HG03095 (cell line): ENCODE data around the gene SLC38A1.
"Not testable (repeated sequence)": the region's sequence is repeated elsewhere in the genome, so short reads cannot be mapped to it uniquely, and the experiment has no call there.

ENCODE experiments used
- ATAC-seq: cut with Tn5 transposase; IDR thresholded peaks from one replicate; pipeline ENCODE4 v1.9.1; 2021; ENCODE audit warnings: moderate library complexity; ENCODE audit not compliant: unreplicated experiment

SLC38A1 gene

DNA sequence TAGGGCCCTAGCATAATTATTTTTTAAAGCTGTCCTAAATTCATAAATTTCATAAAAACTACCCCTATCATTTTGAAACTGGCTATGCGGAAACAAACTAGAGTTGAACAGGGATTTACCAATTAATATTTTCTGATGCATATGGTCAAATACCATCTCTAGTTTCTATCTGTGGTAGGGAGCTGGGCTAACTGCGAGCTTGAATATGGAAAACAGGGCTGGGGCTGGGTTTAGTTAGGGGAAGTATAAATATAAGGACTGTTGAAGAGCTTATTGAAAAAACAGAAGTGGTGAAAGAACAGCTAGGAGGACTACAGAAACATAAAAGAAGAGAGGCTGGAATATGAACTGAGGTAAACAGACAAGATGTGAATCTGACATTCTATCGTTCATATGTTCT lies 91.8 kb downstream of the SLC38A1 start:
- ATAC-seq = no peak

DNA sequence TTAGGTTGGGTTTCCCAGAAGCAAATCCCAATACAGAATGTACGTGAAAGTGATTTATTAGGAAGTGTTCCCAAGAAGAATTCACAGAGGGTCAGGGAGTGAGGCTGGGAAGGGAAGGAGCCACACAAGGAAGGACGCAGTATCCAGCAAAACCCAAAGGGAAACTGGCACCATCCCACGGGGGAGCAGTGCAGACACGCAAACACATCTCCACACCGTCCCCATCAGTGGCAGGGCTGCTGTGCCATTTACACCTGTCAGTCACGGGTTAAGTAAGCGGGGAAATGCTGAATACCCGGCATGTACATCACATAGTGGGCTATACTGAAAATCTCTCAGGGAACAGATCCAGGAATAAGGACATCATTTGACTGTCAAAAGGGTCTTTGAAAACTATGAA lies 93.9 kb downstream of the SLC38A1 start:
- ATAC-seq = no peak

DNA sequence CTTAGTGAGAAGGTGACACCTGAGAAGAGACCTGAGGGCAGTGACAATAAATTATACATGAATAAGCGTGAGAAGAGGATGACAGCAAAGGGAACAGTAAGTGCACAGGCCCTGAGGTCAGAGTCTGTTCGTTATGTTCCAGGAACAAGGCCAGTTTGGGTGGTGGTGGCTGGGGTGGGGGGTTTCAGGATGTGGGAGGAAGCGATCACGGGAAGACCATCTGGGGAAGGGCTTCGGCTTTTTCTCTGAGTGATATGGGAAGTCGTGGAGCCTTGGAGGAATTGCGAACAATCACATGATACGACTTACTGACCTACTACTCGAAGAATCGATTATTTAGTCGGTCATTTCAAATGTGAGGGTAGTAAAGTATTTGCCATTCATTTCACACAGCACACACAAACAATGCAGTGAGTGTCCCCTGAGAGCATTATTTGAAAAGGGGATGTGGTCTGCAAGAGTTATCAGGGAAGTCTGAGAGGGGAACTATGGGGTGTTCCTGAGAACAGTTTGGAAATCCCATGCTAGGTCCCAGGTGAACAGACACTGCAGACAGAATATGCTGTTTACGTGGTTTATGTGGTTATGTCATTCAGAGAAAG lies 94.7 kb downstream of the SLC38A1 start:
- ATAC-seq = no peak

DNA sequence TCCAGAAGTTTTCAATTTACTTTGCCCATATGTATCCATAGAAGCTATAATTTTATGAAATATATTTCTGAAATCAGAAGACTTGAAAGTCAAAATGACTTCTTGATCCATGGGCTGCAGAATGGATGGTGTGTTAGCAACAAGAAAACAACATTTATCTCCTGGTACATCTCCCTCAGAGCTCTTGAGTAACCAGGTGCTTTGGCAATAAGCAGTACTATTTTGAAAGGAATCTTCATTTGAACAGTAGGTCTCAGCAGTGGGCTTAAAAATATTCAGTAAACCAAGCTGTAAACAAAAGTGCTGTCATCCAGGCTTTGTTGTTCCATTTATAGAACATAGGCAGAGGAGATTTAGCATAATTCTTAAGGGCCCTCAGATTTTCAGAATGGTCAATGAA lies 100.4 kb downstream of the SLC38A1 start:
- no peak for ATAC-seq

DNA sequence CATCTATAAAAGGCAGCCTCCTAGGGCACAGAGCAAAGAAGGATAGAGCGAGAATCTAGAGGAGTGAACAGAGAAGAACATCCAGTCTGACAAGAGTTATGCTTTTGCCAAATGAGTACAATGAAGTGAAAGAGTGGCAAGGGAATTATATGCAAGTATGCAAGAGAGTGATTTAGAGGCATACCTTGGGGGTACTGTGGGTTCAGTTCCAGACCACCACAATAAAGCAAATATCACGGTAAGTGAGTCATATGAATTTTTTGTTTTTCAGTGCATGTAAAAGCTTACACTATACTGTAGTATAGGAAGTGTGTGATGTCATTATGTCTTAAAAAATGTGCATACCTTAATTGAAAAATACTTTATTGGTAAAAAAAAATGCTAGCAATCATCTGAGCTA lies 101.4 kb downstream of the SLC38A1 start:
- ATAC-seq = no peak

DNA sequence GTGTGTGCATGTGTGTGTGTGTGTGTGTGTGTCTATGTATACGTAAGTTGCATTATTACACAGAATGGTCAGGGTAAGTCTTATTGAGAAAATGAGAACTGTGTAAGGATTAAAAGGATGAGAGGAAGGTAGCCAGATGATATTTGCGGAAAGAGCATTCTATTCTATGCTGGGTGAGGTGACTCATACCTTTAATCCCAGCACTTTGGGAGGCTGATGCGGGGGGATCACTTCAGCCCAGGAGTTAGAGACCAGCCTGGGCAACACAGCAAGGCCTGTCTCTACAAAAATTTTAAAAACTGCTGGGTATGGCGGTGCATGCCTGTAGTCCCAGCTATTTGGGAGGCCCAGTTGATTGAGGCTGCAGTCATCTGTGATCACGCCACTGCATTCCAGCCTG lies 103.7 kb downstream of the SLC38A1 start:
- ATAC-seq = no peak

DNA sequence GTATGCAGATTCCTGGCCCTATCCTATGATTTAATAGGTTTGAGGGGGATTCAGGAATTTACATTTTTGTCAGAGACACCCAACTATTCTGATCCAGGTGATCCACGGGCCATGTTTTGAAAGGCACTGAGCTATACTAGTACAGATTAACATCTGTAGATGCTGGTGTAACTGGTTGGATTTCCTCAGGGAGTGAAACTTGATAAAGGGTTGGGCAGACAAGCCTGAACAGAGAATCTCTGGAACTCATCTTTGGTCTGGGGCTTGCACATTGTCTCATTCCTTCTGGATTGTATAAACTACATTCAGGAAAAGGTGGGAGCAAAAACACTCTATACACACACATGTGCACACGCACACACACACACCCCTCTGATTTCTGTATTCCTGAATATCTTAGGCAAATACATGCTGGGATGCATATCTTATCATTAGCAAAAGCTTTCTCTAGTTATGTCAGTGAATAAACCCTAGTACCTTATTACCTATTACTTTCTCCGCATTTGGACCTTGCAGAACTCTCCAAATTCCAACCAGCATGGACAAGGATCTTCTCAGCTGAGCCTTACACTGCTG lies 104.6 kb downstream of the SLC38A1 start:
- no peak for ATAC-seq

DNA sequence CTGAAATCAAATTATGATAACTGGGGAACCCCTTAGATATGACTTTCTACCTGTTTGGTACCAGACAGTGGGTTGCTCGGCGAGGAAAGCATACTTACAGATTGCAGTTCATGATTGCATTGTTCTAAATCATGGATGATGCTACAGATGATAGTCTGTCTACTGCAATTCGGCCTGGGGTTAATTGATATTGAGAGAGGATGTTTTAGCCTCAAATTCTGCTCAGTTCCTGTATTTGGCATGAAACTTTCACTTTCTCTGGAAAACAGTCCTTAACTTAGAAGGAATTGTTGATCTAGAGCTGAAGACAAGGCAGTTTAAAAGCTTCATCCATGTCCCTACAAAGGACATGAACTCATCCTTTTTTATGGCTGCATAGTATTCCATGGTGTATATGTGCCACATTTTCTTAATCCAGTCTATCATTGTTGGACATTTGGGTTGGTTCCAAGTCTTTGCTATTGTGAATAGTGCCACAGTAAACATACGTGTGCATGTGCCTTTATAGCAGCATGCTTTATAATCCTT lies 106.2 kb downstream of the SLC38A1 start:
- ATAC-seq = not testable (repeated sequence)

DNA sequence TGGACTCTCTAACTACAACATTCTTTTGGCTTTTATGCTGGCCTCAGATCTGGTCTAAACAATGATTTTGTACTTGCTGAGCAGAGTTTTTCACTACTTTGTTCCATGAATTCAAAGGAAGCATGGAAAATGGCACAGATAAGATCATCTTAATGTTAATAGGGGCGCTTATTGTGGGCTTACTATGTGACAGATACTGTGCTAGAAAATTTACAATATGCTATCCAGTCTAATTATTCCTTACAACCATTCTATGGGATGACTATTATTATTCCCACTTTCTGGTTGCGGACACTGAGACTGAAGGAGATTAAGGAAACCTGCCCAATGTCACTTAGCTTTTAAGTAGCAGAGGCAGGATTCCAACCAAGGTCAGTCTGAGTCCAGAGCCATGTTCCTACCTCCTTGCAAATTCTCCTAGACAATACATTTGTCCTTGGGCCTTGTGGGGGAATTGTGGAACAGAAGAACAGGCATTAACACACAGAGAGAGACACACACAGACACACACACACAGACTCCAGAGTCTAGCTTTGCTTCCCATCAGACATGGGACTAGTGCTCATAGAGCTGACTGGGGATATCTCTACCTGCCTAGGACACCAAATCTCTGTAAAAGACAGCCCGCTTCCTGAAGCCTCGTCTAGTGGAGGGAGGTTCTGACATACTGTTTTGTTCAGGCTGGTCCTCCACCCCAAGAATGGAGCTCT lies 107.7 kb downstream of the SLC38A1 start:
- ATAC-seq = no peak

DNA sequence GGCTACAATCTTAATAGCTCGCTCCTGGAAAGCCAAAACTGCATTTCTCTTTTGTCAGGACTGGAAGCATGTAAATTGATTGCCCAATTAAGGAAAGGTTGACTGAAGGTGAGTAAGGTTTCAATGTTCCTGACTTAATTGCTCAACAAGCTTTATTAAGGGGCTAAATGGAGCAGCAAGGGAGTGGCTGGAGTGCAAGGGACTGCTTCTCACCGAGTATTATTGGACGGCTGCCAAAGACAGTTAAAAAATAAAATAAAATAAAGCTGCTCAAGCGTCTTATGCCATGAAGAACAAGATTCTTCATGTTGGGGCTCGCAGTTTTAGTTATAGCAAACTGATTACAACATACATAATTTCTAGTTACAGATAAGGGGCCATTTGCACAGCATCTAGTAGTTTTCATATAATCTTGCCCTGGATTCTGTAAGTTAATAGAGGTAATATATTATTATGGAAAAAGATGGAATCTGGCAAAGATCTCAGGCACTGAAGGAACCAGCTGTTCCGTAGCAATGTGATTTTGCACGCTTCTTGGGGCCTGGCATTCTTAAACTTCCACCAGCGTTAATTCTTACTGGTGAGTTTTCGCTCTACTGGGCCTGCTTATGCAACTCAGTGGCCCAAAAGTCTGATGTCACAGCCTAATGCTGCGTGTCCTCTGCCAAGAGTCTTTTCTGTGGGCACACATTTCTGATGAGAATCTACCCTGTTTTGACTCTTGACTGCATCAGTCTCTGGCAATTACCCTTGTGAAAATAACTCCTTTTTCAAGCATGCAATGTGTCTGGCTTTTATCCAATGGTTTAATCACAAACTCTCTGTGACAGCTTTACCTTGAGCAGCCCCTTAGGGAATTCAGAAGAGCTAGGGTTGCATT lies 108.5 kb downstream of the SLC38A1 start:
- no peak for ATAC-seq

DNA sequence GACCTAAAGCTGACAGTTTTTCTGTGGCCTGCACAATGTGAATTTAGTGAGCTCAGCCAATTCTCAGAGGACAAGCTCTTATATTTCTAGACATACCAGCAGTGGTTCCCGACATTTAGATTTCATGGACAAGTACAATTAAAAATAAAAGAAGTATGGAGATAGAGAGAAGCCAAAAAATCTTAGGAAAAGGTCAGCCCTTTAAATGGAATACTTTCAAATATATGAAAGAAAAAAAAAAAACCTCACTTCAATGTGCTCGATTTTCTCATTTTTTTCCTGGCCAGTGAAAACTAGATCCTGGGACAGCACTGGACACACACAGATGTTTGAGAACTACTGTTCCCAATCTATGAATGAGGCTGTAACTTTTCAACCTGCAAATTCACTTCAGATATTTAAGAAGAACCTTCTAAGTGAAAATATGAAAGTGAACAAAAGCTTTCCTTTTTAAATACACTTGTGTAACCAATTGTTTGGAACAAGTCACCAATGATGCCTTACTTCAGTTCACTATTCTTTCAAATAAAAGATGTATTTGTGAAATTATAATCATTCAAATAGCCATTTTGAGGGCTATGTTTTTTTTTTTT lies 109.4 kb downstream of the SLC38A1 start:
- ATAC-seq = no peak

DNA sequence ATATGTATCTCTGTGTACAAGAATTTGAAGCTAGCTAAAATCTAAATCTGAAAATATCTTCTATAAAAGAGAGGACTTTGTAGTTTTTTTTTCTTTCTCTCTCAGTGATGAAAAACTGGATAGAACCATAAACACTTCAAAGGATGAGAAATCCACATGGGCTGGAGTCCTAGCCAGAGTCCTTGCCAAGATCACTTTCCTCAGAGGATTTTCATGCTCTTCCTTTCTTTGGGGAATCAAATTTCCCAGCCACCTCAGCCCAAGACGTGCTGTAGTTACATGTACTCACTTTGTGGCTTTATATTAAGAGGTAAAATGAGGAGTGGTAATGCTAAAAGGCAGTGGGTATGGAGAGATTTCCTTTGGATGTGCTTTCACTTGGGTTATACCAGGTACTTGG lies 110.3 kb downstream of the SLC38A1 start:
- no peak for ATAC-seq

DNA sequence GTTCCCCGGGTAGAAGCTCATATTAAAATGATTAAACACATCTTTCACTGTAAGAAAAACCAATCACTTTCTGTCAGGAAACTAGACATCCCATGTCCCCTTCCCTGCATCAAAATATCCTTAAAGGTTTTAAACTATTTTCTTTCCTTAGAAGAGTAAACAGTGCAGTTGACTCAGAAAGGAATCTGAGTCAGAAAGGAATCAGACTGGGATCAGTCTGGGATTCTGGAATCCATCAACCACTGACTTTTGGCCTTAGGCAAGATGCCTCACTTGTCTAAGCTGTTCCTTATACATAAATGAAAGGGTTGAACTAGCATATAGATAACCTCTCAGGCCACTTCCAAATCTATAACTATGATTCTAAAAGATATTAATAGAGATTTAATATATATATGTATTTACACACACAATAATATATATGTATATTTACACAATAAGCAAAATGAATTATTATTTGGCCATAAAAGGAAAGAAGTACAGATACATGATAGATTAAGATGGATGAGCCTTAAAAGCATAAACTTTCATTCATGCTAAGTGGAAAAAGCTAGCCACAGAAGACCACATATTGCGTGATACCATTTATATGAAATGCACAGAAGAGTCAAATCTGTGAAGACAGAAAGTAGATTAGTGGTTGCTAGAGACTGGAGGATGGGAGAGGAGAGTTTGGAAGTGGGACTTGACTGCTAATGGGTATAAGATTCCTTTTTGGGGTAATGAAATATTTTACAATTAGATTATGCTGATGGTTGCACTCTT lies 114.4 kb downstream of the SLC38A1 start:
- ATAC-seq = no peak

DNA sequence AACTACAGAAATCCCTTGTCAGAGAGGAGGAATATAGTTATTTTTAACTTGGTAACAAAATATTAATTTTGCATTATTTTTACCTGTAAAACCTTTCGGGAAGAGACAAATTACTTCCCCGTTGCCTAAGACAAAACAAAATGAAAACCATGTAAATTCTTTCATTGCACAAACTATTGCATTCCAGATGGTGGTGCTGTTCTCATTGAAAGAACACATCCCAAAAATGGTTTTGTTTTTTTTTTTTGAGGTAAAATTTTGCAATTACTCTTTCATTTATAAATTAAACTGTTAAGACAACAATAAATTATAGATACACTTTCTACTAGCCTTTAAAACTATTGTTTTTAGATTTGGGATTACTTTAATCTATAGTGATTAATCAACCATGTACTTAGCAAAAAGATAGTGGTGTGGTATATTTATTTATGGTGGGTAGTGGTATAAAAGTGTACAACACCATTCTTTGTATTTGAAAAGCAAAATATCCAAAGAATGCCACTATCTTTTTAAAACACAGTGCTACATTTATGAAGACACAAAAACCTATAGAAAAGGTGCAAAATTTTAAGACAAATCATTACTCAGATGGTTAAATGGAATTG lies 115.5 kb downstream of the SLC38A1 start:
- ATAC-seq = no peak

DNA sequence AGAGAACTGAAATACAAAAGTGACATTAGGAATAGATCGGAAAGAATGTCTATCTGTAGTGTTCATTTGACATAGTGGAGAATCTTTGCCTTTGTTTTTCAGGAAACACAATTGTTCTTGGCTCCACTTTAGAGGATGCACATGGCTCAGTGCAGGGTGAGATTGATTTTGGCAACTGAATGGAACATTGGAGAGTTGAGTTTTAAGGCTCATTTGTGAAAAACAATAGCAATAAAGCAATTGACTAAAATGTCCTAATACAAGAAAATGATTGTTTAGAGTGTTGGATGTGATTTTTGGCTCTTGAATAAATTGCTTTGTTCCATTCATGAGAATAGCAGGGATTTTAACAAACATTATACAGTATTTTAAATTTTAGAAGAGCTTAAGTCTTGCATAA lies 116.4 kb downstream of the SLC38A1 start:
- no peak for ATAC-seq

DNA sequence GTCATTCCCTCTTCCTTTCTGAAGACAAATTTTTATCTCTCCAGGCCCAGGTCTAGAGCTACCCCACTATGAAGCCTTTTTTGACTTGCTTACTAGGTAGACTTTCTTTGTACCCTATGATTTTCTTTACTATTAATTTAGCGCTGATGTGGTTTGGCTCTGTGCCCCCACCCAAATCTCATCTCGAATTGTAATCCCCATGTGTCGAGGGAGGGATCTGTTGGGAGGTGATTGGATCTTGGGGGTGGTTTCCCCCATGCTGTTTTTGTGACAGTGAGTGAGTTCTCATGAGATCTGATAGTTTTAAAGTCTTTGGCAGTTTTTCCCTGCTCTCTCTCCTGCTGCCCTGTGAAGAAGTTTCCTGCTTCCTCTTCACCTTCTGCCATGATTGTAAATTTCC lies 118.1 kb downstream of the SLC38A1 start:
- no peak for ATAC-seq

DNA sequence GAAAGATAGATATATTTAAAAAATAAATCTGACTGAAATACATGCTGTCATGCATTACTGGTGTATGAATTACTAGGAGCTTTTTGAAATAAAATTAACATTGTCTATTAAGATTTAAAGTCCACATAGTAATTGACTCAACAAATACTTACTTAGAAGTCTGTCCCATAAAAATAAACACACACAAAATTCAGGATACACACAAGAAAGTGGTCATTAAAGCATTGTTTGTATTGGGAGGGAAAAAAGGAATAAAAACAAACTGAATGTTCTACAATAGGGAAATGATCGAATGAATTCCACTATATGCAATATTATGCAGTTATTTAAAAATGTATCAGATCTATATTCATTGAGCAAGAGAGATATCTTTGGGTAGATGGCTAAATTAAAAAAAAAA lies 118.9 kb downstream of the SLC38A1 start:
- no peak for ATAC-seq

DNA sequence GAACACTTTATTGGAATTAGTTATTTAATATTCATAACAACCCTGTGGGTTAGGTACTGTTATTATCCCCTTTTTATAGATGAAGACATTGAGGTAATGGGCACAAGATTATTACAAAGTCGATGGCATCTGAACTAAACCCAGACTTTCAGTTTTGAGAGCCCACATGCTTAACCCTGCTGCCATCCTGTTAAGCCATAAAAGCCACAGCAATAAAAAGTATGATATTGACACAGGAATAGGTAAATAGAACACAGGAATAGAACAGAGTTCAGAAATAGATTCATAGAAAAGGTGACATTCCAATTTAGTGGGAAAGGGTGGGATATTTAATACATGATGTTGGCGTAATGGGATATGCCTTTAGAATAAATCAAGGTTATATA lies 119.8 kb downstream of the SLC38A1 start:
- ATAC-seq = no peak

DNA sequence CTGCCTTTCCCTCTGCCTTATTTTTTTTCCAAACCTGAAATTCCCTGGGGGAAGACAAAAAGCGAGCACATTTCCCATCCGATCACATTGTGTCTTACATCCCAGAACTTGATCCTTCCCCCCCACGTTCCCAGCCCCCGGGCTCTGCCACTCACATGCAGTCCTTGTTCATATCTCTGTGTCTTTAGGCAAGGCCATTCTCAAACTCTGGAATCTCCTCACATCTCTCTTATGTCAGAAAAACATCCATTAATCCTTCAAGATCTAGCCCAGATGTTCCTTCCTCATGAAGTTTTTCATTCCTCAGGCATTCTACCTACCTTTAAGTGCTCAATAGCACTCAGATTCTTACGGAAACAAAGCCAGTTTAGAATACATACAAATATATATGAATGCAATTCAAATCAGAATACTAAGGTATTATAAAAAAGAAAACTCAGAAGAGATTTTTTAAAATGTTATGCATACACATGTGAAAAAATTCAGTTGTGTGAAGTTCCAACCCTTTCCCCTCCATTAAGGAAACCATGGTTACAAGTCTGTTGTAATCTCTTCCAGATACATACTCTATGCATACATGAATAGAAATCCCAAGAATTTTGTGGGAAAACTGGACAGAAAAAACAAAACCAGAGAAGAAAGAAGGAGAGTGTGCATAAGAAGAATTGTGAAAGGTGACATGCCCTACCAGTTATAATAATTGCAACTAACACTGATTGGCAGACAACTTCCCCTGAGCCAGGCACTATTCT lies 120.3 kb downstream of the SLC38A1 start:
- ATAC-seq = no peak
